CMK (cell line): ENCODE measurements around the gene PPP1R13L.

Source experiments
- DNase-seq: peaks from one replicate; pipeline ENCODE4 v3.0.0-alpha.2; 2010; ENCODE audit warnings: low read depth

The PPP1R13L gene

GRCh38 chr19:45406226-45407090, 1.6 kb upstream of the PPP1R13L start, which contains the start of gene POLR1G:
POLR1G (plus strand) TSS chr19:45406644; CDS start chr19:45406697, 53 bp downstream.
- DNase-seq = peak; percentile 37

DNA sequence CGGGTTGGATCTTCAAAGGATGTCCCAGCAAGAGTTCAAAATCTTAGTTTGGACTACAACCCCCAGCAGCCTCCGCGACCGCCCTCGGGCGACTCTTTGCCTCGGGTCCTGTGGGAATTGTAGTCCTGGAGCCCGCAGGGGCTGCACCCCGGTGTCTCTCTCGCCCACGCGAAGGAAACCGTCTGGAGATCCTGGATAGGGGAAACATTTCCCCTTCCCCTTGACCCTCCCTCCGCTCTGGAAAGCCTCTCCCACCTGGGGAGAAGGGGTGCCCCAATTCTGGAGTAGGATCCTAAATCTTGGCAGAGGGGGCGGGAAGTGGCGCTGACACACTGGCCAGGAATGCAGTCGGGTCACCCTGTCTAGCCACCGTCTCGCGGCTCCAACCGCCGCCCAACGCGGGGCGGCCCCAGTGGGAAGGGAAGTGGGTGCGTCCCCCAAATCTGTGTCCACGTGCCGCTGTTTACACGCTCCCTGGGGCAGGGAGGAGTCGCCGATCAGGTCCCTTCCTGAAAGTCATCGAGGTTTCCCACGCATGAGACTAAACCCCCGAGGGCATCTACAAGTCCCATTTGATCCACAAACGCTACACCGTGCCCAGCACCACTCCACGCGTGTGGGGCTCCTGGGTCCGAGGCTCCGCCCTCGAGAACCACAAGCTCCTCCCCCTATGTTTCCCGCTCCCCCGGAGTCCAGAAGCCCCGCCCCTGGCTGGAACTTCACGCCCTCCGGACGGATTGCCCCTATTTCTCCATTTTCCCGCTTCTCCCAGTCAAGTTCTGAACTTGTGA, 761 bp upstream of the PPP1R13L start:
- peak; percentile 48 for DNase-seq

GRCh38 chr19:45403781-45404556, 900 bp downstream of the PPP1R13L start:
- no peak for DNase-seq

DNA sequence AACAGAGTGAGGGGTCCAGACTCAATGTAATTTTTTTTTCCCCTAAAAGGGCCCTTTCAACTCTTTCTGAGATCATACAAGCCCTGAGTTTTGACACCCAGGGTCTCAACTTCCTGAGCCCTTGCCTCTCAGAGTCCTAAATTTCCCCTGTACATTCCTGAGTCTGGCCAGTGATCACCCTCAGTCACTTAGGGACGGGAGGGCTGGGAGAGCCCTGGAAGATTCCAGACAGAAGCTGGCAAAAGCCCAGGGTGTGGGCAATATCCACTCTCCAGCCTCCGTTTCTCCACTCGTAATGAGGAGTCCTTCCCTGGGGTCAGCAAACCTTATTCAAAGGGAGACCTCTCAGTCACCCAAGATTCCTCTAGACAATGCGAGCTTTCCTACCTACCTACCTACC, 1.6 kb downstream of the PPP1R13L start:
- no peak for DNase-seq

DNA sequence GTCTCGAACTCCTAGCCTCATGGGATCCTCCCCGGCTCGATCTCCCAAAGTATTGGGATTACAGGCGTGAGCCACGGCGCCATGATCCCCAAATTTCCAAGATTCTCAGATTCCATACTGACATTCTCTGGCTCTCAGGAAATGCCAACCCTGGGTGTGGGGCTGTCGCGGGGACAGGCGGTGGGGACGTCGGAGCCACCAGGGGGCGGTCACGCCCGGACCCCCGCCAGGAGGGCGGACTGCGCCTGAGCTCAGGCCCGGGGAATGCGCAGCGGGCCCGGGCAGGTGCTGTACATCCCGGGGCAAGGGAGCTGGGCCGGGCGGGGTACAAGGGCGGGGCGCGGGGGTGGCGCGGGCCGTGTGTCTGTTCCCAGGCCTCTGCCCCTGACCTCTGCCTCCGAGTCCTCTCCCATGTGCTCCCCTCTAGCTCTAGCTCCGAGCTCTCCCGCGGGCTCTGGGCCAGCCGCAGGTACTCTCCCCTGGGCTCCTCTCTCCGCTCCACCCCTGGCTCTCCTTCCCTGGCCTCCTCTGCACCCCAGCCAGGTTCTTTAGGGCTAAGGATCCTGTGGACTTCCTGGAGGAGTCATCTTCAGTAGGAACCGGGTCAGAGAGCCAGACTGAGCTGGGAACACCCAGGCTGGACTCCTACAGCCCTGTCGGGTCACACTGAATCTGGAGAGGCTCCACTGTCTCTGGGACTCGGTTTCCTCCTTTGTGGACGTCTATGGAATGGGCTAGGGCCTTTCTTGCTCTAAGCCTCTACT, 2.4 kb downstream of the PPP1R13L start:
- DNase-seq = no peak

- DNase-seq = no peak
Measured at GRCh38 chr19:45401815-45402214, 3.1 kb downstream of the PPP1R13L start.

- no peak for DNase-seq
Measured at GRCh38 chr19:45400192-45400591, 4.7 kb downstream of the PPP1R13L start.

- no peak for DNase-seq
Measured at GRCh38 chr19:45395821-45396617, 8.8 kb downstream of the PPP1R13L start.

- DNase-seq = no peak
Measured at GRCh38 chr19:45391871-45392665, 12.8 kb downstream of the PPP1R13L start.

DNA sequence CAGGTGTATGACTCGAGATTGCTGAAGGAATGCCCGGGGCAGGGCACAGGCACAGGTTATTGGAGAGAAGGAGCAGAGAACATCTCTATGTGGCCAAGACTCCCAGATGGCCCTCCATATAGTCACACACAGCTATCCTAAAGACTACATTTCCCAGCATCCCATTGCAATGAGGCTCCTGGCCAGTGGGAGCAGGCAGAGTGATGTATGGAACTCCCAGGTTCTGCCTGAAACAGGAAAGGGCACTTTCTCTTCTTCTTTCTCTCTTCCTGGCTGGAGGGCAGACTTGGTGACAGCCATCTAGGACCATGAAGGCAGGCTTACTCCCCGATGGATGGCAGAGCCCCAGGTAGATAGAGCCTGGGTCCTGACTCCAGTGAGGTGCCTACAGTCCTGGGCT, 13.5 kb downstream of the PPP1R13L start:
- no peak for DNase-seq

GRCh38 chr19:45385392-45386221, 19.3 kb downstream of the PPP1R13L start:
- DNase-seq = no peak

DNA sequence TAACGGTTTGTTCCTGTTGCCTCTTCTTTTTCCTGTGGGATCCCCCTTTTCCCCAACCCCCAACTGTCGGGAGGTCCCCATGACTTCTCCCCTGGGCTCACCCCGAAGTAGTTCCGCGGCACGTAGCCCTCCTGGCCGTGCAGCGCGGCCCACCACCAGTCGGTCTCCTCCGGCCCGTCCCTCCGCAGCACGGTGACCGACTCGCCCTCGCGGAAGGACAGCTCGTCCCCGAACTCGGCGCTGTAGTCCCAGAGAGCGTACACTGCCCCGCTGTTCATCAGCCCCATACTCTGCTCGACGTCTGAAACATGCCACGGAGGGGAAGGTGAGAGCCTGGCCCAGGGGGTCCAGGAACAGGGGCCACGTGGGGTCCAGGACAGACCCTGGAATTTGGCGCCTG, 22.4 kb downstream of the PPP1R13L start:
- DNase-seq = no peak

DNA sequence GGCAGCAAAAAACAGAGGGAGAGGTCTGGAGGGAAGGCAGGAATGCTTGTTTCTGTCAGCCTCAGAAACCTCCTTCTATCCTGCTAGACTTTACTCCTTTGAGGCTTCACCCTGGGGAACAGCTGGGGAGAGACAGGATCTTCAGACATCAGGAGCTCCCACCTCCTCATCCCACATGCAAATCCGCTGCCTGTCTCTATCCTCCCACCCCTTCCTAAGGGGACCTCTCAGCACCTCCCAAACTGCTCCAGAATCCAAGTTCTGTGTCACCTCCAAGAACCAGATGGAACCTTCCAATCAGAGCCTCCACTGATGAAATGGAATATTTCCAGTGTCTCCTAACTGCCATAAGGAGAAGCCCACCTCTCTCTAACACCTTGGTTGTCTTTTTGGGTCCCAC, 24.8 kb downstream of the PPP1R13L start:
- no peak for DNase-seq

- no peak for DNase-seq
Measured at GRCh38 chr19:45376045-45376724, 28.7 kb downstream of the PPP1R13L start.

DNA sequence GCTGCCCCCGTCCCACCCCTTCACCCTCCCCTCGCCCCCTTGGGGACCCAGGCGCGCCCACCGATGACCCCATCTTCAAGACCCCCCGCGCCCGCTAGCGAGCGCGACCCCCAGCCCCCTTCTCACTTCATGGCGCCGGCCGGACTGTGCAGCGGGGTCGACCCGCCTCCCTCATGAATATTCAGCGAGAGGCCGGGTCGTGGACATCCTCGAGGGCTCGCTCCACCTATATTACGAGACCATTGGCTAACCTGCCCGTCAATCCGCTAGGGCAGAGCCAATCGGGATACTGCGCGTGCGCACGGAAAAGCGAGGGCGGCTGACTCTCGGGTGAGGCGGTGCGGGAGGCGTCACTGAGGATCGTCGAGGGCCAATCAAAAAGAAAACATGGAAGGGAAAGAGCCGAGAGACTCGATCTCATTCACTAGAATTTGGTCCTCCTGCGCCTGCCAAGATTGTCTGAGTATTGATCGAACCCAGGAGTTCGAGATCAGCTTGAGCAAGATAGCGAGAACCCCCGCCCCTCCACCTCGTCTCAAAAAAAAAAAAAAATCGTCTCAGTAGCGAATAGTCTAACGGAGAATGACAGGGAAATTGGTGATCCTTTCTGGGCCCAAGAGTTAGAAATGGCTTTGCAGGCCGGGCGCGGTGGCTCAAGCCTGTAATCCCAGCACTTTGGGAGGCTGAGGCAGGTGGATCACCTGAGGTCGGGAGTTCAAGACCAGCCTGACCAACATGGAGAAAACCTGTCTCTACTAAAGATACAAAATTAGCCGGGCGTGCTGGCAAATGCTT, 34.3 kb downstream of the PPP1R13L start, which contains the start of gene ERCC2:
TSS of gene ERCC2 (minus strand) at position 164 of the 795 bp plus-strand sequence. CDS start at position 131, 33 bp downstream.
- DNase-seq = peak; percentile 97

GRCh38 chr19:45368737-45369340, 36.0 kb downstream of the PPP1R13L start:
- DNase-seq = no peak

- no peak for DNase-seq
Measured at GRCh38 chr19:45368127-45368526, 36.7 kb downstream of the PPP1R13L start.
